COLO829 (cell line): ENCODE measurements around the gene GATA1.
"Not testable (repeated sequence)": the region's sequence is repeated elsewhere in the genome, so short reads cannot be mapped to it uniquely, and the experiment has no call there.

Experiments used
- DNase-seq: peaks from one replicate; pipeline ENCODE4 v3.0.0; 2012; ENCODE audit warnings: low spot score

GATA1 gene

DNA sequence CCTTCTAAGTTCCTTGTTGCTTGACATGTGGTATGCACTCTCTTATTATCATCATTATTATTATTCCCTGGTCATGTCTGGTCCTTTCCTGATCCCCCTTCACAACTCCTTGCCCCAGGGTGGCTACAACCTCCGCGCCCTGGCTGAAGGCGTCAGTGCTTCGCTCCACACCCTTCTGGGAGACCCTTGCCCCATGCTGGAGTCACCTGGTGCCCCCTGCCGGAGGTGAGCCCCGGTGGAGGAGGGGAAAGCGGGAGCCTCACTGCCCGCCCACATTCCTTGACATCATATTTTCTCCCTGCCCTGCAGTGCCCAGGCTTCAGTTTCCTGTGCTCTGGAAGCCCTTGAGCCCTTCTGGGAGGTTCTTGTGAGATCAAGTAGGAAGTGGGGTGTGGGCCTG is 28.9 kb downstream of the GATA1 start:
- no peak for DNase-seq

DNA sequence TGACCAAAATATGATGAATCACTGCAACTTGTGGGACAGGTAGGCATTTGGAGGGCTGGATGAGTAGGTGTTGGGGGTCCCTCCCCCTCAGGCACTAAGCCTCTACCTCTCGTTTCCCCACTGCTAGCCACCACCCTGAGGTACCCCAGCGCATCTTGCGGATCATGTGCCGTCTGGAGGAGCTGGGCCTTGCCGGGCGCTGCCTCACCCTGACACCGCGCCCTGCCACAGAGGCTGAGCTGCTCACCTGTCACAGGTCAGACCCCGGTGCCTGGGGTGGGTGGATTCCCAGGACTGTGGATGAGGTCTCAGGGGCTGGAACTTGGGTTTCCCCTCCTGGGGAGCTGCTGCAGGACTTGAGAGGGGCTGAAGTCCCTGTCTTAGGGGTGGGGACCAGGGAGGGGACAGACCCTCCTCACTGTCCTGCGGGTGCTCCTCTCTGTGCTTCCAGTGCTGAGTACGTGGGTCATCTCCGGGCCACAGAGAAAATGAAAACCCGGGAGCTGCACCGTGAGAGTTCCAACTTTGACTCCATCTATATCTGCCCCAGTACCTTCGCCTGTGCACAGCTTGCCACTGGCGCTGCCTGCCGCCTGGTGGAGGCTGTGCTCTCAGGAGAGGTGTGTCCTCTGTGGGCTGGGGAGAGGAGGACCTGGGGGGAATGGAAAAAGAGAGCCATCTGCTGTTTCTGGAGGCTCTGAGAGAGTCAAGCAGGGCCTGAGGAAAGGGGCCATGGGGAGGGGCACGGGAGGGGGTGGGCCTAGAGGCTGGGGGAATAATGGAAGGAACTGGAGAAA is 29.8 kb downstream of the GATA1 start:
- no peak for DNase-seq

DNA sequence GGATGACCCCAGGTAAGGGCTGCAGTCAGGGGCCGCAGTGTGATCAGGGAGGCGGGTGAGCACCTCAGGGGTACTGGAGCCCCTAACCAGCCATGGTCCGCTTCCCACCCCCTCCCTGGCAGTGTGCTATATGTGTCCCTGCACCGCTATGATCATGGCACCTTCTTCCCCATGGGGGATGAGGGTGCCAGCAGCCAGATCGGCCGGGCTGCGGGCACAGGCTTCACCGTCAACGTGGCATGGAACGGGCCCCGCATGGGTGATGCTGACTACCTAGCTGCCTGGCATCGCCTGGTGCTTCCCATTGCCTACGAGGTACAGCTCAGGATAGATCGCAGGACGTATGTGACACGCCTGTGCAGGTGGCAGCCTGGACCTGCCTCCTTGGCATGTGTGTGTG is 31.7 kb downstream of the GATA1 start:
- DNase-seq = no peak

DNA sequence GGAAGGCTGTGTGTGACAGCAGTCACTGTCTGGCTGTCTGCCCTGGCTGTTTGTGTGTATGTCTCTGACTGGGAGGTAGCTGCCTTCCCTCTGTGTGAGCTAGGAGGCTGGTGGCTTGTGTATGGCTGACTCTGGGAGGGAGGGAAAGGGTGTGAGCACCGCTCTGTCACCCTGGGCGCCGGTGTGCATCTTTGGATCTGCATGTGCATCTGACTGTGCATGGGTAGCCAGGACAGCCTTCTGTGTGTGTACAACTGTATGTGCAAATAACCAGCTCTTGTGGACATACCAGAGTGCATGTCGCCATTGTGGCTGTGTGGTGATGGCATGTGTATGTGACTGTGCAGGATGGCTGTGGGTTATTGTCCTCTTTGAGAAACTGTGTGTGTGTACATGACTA is 32.5 kb downstream of the GATA1 start:
- DNase-seq = no peak

DNA sequence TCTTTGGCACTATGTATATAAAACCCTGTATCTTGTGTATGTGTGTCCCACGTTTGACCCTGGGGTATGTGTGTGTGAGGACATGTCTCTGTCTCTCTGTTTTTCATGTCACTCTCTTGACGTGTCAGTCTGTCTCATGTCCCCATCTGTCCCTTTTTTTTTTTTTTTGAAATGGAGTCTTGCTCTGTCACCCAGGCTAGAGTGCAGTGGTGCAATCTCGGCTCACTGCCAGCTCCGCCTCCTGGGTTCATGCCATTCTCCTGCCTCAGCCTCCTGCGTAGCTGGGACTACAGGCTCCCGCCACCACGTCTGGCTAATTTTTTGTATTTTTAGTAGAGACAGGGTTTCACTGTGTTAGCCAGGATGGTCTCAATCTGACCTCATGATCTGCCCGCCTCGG is 33.0 kb downstream of the GATA1 start:
- DNase-seq = not testable (repeated sequence)

DNA sequence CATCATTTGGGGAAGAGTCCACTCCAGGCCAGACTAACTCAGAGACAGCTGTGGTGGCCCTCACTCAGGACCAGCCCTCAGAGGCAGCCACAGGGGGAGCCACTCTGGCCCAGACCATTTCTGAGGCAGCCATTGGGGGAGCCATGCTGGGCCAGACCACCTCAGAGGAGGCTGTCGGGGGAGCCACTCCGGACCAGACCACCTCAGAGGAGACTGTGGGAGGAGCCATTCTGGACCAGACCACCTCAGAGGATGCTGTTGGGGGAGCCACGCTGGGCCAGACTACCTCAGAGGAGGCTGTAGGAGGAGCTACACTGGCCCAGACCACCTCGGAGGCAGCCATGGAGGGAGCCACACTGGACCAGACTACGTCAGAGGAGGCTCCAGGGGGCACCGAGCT is 36.7 kb downstream of the GATA1 start:
- DNase-seq = no peak

DNA sequence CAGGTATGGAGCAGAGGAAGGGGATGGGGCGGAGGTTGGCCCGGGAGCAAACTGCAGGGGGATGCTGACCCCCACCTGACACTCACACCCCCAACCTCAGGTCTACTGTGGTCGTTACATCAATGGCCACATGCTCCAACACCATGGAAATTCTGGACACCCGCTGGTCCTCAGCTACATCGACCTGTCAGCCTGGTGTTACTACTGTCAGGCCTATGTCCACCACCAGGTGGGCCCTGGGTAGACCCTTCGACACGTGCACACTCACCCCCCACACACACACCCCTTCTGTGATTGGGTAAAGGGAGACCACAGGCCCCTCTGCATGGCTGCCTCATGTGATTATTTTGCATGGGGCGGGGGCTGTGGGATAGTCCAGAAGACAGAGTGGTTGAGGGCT is 37.7 kb downstream of the GATA1 start:
- no peak for DNase-seq

DNA sequence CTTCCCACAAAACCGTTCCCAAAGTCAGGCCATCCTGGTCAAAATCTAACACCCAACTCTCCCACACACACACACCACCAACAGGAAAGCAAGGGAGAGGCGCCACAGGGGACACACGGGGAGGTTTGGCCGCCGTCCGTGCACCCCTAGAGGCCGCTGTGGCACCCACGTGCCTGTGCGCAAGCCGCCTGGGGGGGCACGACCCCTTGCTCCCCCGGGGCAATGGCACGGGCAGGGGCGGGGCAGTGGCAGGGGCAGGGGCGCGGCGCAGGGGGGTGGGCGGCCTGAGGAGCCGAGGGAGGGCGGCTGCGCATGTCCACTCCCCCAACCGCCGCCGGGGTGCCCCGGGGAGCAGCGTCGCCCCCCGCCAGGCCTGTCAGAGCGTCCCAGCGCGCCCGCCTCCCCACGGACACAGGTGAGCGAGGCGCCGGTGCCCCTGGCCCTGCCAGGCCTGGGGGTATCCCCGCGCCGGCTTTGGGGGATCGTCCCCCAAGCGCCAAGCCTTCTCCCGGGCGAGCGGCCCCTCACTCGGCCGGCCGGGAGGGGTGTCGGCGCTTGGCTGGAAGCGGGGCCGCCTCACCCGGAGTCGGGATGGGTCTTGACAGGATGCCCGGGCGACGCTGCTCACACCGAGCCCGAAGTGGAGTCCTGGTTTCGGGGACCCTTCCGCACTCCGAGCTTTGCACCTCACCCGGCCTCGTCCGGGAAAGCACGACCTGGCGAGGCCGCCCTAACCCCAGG is 39.9 kb downstream of the GATA1 start, which contains the start of gene ERAS:
ERAS (plus strand) TSS at position 379 of the 741 bp plus-strand sequence. CDS start 2,611 bp downstream, outside the sequence.
- no peak for DNase-seq

DNA sequence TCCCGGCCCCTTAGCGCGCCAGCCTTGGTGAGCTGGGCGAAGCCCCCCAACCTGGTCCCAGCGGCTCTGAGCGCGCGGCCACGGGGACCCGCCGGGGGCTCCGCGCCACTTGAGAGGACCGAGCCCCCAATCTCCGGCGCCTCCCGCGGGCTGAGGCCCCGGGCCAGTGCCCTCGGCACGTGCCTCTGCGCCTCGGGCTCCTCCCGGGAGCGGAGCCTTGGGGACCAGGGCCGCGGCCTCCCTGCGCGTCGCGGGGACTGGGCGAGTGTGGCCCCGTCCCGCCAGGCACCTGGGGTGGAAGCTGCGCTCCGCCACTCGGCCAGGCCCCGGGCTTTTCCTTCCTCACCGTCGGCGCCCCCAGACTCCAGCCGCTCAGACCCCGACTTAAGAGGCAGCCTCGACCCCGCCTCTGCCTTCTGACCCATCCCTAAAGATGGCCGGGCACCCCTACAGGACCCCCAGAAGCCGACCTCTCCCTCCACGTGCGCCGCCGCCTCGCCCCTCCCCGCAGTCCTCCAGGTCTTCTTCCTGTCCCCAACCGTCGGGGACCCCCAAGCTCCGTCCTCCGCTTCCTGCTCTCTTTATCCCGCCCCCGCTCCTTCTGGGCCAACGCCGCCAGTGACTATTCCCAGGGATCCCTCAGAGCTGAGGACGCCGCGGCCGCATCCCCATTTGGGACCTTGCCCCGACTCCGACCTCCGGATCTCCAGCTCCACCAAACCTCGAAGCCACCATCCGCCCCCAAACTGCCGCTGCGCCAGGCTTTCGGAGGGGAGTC is 40.7 kb downstream of the GATA1 start:
- no peak for DNase-seq

DNA sequence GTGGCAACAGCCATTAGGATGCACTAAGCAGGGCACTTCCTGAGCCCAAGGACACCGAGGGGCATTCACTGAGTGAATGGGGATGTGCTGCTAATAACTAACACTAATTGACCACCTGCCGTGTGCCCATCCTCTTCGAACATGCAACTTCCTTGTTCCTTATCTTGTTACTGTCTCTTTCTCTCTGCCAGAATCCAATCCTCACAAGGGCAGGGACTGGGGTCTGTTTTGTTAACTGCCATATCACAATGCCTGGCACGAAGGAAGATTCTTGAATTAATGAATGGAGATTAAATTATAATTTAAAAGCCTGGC is 41.2 kb downstream of the GATA1 start:
- no peak for DNase-seq

DNA sequence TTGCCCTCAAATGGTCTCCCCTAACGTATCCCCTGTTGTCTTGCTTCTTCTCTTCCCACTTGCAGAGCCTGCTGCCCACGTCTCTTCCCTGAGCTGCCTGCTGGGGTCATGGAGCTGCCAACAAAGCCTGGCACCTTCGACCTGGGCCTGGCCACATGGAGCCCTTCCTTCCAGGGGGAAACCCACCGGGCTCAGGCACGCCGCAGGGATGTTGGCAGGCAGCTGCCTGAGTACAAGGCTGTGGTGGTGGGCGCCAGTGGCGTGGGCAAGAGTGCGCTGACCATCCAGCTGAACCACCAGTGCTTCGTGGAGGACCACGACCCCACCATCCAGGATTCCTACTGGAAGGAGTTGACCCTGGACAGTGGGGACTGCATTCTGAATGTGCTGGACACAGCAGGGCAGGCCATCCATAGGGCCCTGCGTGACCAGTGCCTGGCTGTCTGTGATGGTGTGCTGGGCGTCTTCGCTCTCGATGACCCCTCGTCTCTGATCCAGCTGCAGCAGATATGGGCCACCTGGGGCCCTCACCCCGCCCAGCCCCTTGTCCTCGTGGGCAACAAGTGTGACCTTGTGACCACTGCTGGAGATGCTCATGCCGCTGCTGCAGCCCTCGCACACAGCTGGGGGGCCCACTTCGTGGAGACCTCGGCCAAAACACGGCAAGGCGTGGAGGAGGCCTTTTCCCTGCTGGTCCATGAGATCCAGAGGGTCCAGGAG is 42.8 kb downstream of the GATA1 start:
- DNase-seq = no peak

DNA sequence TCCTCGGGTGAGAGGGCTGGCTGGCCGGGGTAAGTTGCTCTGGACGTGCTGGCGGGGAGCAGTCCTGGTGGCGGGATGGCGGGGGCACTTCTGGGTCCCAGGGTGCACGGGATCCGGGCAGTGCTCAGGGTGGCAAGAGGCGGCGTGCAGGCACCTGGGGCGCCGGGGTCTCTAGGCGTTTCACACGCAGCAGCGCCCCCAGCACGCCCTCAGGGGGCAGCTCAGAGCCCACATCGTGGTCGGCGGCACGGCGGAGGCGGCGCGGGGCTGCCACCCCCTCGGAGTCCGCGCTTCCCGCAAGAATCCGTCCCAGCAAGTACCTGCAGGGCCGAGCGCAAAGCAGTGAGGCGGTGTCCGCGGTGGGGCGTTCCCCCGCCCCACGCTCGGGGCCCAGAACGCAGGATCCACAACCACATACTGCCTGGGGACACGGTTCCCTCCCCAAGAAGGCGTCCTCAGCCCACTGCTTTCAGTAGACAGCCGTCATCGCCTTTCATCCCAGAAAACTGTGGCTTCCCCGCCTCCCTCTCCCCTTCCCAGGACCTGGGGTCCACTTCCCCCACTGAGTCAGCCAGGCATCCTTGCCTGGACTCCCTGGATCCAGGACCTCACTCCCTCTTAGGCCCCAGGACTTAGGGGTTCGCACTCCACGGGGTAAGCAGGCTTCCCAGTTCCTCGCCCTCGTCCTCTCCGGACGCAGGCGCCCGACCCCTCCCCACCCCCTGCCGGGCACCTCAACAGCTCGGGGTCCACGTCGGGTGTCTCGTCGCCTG is 44.9 kb downstream of the GATA1 start:
- no peak for DNase-seq

DNA sequence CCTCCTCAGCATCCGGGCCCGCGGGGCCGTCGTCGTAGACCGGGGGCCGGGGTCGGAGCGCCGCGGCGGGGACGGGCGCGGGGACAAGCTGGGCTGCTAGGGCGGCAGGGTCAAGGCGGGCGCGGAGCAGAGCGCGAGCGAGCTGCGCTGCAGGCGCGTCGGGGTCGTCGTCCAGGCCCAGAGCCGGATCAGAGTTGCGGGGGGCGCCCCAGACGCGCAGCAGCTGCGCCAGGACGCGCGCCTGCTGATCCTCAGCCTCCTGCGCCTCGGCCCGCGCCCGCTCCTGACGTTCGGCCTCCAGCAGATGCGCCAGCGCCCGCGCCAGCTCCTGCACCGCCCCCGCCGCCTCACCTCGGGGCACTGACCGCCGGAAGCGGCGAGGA is 45.5 kb downstream of the GATA1 start:
- no peak for DNase-seq

DNA sequence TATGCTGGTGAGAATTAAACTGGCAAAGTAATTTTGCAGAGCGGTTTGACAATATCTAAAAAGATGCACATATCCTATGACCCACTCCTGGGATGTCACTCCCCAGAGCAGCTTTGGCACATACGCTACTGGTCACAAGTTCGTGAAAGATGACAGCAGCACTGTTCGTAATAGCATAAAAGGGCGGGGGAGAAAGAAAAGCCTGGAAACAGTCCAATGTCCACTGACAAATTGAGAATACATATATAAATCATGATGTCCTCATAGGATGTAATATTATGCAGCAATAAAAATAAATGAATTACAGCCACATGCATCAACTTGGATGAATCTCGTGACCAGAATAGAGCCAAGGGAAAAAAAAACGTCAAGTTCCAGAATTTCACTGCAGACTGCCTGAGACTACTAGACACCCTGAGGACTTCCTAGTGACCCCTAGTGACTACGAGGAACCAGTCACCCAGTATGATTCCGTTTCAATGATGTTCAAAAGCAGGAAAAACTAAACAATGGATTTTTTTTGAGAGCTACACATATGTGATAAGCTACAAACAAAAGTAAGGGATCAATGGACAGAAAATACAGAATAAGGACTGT is 47.2 kb downstream of the GATA1 start:
- DNase-seq = no peak

DNA sequence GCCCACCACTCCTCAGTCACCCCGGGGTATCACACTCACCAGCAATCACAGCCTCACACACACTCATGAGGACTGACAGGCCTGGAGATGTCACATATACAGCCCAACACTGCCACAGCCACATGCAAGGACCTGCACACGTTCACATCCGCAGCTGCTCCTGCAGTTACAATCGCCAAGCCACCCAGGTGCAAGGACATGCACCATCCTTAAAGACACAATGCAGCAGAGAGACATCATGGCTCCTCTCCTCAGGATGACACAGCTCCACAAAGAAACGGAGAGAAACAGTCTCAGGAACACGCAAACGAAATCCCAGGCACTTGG is 48.0 kb downstream of the GATA1 start:
- DNase-seq = no peak

DNA sequence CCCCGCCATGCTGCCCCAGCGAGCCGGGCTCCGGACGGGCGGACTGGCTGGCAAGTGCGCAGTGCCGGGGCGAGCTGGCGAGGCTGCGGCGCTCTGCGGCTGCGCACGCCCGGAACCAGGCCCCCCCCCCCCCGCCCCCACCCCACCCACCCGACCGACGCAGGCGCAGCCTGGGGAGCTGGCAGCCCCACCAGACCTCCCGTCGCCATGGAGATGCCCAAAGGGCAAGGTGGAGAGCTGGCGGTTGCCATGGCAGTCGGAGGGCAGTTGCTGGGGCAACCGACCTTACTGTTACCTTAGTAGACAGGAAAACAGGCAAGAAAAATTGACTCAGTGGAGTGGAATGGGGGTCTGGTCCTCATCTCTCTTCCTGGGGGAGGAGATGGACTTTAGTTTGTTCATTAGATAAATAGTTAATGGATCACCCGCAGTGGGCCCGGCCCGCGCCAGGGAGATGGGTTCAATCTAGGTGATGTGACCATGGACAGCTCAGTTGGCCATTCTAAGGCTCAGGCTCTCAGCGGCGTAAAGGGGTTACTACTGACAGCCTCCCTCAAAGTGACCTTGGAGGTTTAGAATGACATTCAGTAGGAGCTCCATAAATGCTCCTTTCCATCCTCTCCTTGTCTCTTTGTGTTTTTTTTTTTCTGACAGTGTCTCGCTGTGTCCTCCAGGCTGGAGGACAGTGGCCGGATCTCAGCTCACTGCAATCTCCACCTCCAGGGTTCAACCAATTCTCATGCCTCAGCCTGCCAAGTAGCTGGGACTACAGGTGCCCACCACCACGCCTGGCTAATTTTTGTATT is 49.3 kb downstream of the GATA1 start, which contains the start of gene PCSK1N:
PCSK1N (minus strand) TSS at position 87 of the 806 bp plus-strand sequence; CDS start at position 9, 78 bp downstream.
- DNase-seq = no peak

DNA sequence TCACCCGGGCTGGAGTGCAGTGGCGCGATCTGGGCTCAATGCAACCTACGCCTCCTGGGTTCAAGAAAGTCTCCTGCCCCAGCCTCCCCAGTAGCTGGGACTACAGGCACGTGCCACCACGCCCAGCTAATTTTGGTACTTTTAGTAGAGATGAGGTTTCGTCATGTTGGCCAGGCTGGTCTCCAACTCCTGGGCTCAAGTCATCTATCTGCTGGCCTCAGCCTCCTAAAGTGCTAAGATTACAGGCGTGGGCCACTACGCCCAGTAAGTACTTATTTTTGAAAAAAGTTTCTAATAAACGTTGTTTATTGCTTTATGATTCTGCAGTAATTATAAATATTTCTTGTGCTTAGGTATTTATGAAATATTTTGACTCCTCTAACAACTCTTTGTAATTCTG is 53.3 kb downstream of the GATA1 start:
- DNase-seq = no peak
